Activated CD4-positive, alpha-beta T cell treated with anti-CD3 and anti-CD28 coated beads for 1 hour (primary cell): Measurements from ENCODE around the gene NOX5.
"Not testable (repeated sequence)": the region's sequence is repeated elsewhere in the genome, so short reads cannot be mapped to it uniquely, and the experiment has no call there.

ENCODE experiments used
- DNase-seq: peaks from one replicate; pipeline ENCODE4 v3.0.0-alpha.2; 2020

The NOX5 gene

DNA sequence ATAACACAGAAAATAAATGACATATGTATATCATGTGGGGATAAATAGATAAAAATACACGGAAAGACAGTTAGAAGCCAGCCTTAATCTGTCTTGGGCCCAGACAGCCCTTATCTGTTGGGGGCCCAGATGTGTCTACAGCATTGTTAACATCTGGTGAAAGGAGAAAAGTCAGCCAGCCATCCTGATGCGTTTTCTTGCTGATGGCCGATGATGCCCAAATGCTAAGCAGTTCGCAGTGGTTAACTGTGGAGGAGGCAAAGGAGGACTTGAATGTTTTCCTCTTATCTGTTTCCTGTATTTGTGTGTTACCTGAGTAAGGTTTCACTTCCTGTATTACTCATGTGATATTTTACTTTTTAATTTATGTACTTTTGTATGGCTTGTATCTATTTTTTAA is 46.2 kb downstream of the NOX5 start:
- no peak for DNase-seq

- DNase-seq = no peak
Observed at GRCh38 chr15:69061414-69061842, 46.9 kb downstream of the NOX5 start.

- no peak for DNase-seq
Observed at GRCh38 chr15:69064649-69065048, 50.2 kb downstream of the NOX5 start.

DNA sequence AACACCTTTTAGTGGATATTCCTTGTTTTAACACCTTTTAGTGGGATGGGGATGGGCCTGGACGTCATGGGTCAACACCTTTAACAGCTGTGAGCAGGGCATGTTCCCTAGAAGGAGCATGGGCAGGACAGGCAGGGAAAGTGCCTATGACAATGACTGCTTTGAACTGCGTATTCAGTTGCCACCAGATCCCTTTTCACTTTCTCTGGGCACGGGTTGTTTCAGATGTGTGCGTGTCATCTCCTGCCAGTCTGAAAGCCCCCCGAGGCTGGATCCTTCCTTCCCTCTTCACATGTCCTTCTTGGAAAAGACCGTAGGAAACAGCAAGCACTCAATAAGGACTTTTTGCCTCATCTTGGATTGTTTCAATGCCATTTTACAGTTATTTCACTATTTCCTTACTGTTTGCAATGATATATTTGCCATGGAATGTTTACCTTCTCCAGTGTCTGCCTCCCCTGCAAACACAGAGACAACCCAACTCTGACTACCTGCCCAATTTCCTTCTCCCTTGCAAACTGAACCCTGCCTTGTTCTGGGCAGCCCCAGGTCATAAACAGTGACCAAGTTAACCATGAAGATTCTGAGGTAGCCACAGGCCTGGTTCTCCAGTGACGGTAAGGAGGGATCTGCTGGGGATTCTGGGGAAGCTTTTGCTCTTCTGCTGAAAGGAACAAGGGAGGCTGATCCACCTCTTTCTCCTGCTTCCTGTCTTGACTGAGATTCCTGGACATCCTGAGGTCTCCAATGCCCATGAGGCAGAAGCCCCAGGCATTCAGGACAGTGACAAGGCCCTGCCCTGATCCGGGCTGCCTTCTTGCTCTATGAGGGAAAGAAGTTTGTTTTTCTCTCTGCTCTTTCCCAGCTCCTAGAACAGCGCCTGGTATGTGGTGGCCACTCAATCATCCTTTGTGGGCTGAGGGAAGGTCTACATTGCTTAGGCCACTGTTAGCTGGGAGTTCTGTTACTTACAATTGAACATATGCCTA is 51.8 kb downstream of the NOX5 start:
- DNase-seq = no peak

- DNase-seq = no peak
Observed at GRCh38 chr15:69067296-69067695, 52.8 kb downstream of the NOX5 start.

- DNase-seq = no peak
Observed at GRCh38 chr15:69068157-69068556, 53.7 kb downstream of the NOX5 start.

- DNase-seq = not testable (repeated sequence)
Observed at GRCh38 chr15:69069290-69069689, 54.8 kb downstream of the NOX5 start.

GRCh38 chr15:69069996-69070395 is 55.5 kb downstream of the NOX5 start:
- DNase-seq = no peak

DNA sequence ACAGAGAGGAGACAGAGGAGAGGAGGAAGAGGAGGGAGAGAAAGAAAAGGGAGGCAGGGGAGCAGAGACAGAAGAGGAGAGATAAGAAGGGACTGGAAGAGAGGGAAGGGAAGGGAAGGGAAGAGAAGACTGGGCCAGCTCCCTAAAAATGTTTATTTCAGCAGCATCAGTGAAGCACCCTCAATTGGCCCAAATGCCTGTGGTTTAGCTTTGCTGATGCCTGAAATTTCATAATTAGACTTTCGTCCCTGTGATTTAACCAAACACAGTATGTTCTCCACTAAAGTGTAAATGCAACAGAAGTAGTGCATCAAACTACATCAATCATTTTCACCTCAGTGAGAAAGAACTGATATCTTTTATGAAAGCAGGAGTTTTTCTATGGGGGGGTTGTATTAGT is 55.9 kb downstream of the NOX5 start:
- no peak for DNase-seq

GRCh38 chr15:69071260-69071659 is 56.8 kb downstream of the NOX5 start:
- DNase-seq = no peak

- no peak for DNase-seq
Observed at GRCh38 chr15:69072906-69073305, 58.4 kb downstream of the NOX5 start.

DNA sequence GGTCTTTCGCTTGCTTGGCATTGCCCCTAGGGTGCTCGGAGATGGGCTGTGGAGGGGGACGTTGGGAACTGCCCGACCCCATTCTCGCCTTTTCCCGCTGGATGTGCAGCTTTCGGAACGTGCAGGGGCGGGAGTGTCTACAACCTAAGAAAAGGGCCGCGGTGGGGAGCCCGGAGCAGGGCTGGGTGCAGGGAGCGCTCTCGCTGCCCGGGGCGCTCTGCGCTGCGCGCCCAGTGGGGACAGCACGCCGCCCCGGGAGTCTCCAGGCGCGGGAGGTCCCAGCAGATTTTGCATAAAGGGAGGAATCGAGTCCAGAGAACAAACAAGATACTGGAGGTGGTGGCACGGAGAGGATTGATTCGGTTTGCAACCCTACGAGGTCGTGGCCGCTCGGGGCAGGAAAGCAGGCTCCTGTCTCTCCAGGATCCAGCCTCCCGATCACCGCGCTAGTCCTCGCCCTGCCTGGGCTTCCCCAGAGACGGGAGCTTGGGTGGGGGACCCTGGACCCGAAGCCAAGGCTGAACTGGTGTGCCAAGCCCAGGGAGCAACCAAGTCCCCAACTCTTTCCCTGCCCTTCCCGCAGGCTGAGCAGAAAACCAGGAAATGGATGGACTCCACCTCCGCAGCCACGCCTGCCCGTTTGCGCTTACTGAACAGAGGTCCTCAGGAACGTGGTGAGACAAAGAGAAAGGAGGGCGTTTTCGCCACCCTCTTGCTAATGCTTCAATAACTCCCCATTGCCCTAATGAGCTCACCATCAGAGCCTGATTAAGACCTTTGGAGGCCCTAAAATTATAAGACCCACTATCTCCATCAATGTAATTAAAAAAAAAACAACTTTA is 59.7 kb downstream of the NOX5 start:
- no peak for DNase-seq

- DNase-seq = no peak
Observed at GRCh38 chr15:69074843-69075224, 60.3 kb downstream of the NOX5 start.

- no peak for DNase-seq
Observed at GRCh38 chr15:69075440-69075839, 60.9 kb downstream of the NOX5 start.

- no peak for DNase-seq
Observed at GRCh38 chr15:69076756-69077155, 62.3 kb downstream of the NOX5 start.

- no peak for DNase-seq
Observed at GRCh38 chr15:69078638-69079037, 64.1 kb downstream of the NOX5 start.

DNA sequence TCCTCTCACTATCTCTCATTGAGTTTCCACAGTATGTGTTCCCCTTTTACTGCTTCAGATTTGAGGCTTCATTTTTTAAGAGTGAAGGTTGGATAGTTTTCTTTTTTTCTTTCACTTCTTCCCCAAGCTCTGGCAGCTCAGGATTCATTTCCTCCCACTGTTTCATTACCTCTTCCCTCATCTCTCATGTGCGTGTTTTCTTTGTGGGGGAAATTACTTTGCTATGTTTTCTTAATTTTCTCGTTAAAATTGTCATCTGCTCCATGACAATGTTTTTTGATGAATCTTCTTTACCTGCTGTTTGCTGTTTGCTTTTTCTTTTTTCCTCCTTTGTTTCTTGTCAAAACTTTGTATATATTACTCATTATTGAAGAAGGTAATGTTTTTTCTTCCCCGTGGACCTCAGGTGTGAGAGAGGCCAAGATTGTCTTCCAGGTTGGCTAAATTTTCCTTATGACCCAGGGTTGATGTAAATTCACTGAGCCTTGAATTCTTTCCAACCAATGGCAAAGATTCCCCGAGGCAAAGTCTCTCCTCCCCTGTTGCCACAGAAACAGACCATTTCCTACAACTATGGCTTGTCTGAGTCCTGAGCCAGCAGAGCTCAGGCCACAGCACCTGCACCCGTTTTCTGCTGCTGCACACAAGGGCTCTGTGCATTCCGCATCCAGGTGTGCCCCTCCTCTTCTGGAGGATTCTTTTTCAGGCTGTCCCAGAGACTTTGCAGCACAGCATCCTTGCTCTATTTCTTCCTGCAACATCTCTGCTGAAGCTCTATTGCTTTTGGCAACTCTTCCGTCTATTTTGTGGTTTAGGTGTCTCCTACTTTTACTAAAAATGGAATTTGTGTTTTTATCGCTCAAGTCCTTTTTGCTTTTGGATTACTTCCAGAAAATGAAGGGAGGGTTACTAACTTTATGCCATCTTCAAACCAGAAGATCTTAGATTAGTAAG is 66.1 kb downstream of the NOX5 start:
- no peak for DNase-seq

DNA sequence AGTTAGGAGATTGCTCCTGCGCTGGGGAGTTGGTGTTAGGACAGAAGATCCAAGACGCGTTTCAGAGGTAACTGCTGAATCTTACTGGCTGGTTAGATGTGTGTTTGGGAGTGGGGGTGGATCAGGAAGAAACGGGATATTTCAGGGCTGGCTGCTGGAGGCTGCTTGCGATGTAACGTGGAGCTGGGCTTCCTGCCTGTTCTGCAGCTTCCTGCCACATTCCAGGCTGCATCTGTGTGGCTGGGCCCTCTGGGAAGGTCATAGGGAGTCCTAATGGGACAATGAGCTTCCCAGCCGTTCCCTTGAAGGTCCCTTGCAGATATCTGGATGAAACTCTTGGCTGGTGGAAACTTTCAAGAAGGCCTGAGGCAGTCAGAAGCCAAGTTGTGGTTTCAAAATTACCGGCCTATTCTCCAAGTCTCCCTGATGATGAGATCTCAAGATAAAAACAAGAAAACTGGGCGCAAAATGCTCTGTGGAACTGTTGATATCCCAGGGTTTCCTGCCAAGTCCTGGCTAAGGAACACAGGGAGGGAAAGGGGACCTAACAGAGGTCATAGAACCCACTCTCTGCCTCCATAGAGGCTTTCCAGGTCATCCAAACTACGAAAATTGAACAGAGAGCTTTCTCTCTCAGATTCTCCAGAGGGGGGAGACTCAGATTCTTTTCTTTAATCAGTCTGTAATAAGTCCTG is 67.0 kb downstream of the NOX5 start:
- no peak for DNase-seq

- no peak for DNase-seq
Observed at GRCh38 chr15:69082021-69082502, 67.6 kb downstream of the NOX5 start.

DNA sequence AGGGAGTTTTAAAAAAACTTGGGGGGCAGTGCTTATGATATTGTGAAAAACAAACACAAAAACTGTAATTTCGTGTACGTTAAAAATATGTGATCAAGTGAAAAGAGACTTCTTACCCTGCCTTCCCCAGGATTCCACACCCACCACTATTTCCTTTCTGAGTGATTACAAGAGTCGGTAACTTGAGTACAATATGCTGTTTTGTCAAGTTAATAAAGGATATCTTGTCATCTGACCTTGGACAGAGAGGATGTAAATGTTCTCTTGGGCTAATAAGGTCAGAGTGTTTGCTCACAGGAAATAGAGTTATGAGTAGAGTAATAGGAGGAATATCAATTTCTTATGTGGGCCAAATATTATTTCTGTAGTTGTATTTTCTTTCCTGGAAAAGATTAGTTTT is 68.1 kb downstream of the NOX5 start:
- DNase-seq = no peak

- DNase-seq = no peak
Observed at GRCh38 chr15:69084404-69085030, 70.0 kb downstream of the NOX5 start.
